HPDE6-E6E7 (cell line): ENCODE data around the gene TNFSF10.

Source experiments
- DNase-seq: peaks from one replicate; pipeline ENCODE4 v3.0.0; 2011; ENCODE audit warnings: missing footprints; ENCODE audit errors: extremely low spot score

Gene TNFSF10

GRCh38 chr3:172517859-172518466 lies 5.3 kb downstream of the TNFSF10 start:
- DNase-seq = no peak

- DNase-seq = peak; percentile 92
Observed at GRCh38 chr3:172516318-172517214, 6.7 kb downstream of the TNFSF10 start.

- no peak for DNase-seq
Observed at GRCh38 chr3:172515130-172515918, 7.9 kb downstream of the TNFSF10 start.

- DNase-seq = no peak
Observed at GRCh38 chr3:172514678-172515077, 8.6 kb downstream of the TNFSF10 start.

GRCh38 chr3:172513488-172513887 lies 9.7 kb downstream of the TNFSF10 start:
- DNase-seq = no peak

GRCh38 chr3:172511783-172512762 lies 11.2 kb downstream of the TNFSF10 start:
- DNase-seq = no peak

- no peak for DNase-seq
Observed at GRCh38 chr3:172506094-172506493, 17.1 kb downstream of the TNFSF10 start.

- DNase-seq = no peak
Observed at GRCh38 chr3:172501540-172501939, 21.7 kb downstream of the TNFSF10 start.

- peak; percentile 52 for DNase-seq
Observed at GRCh38 chr3:172490198-172490669, 33.0 kb downstream of the TNFSF10 start.

GRCh38 chr3:172478116-172478515 lies 45.1 kb downstream of the TNFSF10 start:
- no peak for DNase-seq

- no peak for DNase-seq
Observed at GRCh38 chr3:172476347-172476746, 46.9 kb downstream of the TNFSF10 start.

GRCh38 chr3:172475703-172476102 lies 47.5 kb downstream of the TNFSF10 start:
- DNase-seq = no peak

- no peak for DNase-seq
Observed at GRCh38 chr3:172471903-172472302, 51.3 kb downstream of the TNFSF10 start.

- DNase-seq = no peak
Observed at GRCh38 chr3:172470588-172470987, 52.6 kb downstream of the TNFSF10 start.

- peak; percentile 52 for DNase-seq
Observed at GRCh38 chr3:172467170-172467824, 55.9 kb downstream of the TNFSF10 start.

- DNase-seq = no peak
Observed at GRCh38 chr3:172466553-172467130, 56.6 kb downstream of the TNFSF10 start.

GRCh38 chr3:172465281-172465680 lies 57.9 kb downstream of the TNFSF10 start:
- DNase-seq = no peak

GRCh38 chr3:172464306-172464705 lies 58.9 kb downstream of the TNFSF10 start:
- DNase-seq = no peak

GRCh38 chr3:172461530-172462138 lies 61.6 kb downstream of the TNFSF10 start:
- no peak for DNase-seq

GRCh38 chr3:172456404-172456803 lies 66.8 kb downstream of the TNFSF10 start:
- no peak for DNase-seq
